K562 (cell line): ENCODE results near the gene NCF2. TPM values are rescaled to one million over a fixed set of nuclear protein-coding genes. Genes with fewer than 3 reads are reported as not detected.

Experiments used
- BRD4 ChIP-seq: fragments of 200-600 bp; sonication (generic); IDR thresholded peaks from 2 replicates; pipeline ENCODE4 v1.6.1; 2017; ENCODE audit warnings: inconsistent platforms
- CBX2 ChIP-seq: fragments of 200-600 bp; sonication (generic); IDR thresholded peaks from one replicate; pipeline ENCODE4 v1.6.1; 2012; ENCODE audit warnings: mild to moderate bottlenecking, low read length, inconsistent platforms; ENCODE audit not compliant: insufficient read depth, poor library complexity, severe bottlenecking
- CCAR2 ChIP-seq: fragments of 200-400 bp; formaldehyde crosslinking; IDR thresholded peaks from 2 replicates; pipeline ENCODE4 v1.6.1; 2017; ENCODE audit warnings: mild to moderate bottlenecking, low read depth, low read length
- FOXK2 ChIP-seq, 2 experiments: fragments of 450-650 bp; IDR thresholded peaks in 1 of 2; conservative IDR thresholded peaks in 1 of 2; 2 replicates each; pipeline ENCODE4 v1.6.1; 2016; ENCODE audit warnings: low read depth in 2 of 2, mild to moderate bottlenecking in 1 of 2
- GABPB2 ChIP-seq: fragments of 250-450 bp; sonication (Bioruptor Pico); conservative IDR thresholded peaks from 2 replicates; pipeline ENCODE4 v1.5.1; 2021; ENCODE audit warnings: mild to moderate bottlenecking
- GATA2 ChIP-seq: sonication (generic); formaldehyde crosslinking; IDR thresholded peaks from 2 replicates; pipeline ENCODE4 v1.4.0; 2020; ENCODE audit warnings: mild to moderate bottlenecking, missing genetic modification reagents
- MYBL2 ChIP-seq, 2 experiments: fragments of 450-650 bp in 1 of 2; sonication (generic) in 1 of 2; formaldehyde crosslinking in 1 of 2; IDR thresholded peaks; 2 replicates each; pipeline versions ENCODE4 v1.6.1 to v1.8.1; 2017 to 2022; ENCODE audit warnings: borderline replicate concordance in 1 of 2, inconsistent platforms in 1 of 2, low read depth in 1 of 2, mild to moderate bottlenecking in 1 of 2, missing genetic modification reagents in 1 of 2, moderate library complexity in 1 of 2
- NCOA2 ChIP-seq, 2 experiments: fragments of 450-650 bp; IDR thresholded peaks; 2 replicates each; pipeline ENCODE4 v1.6.1; 2018; ENCODE audit warnings: mild to moderate bottlenecking in 2 of 2, moderate library complexity in 1 of 2; ENCODE audit not compliant: partially characterized antibody in 2 of 2
- TAF1 ChIP-seq: IDR thresholded peaks from 2 replicates; pipeline ENCODE4 v1.6.1; 2011; ENCODE audit warnings: mild to moderate bottlenecking, low read length, moderate library complexity; ENCODE audit not compliant: insufficient read depth, control insufficient read depth, severe bottlenecking; ENCODE audit errors: extremely low read depth
- ZFX ChIP-seq: sonication (generic); formaldehyde crosslinking; IDR thresholded peaks from 2 replicates; pipeline ENCODE4 v1.8.0; 2022; ENCODE audit warnings: mild to moderate bottlenecking, missing genetic modification reagents, moderate library complexity
- ZNF143 ChIP-seq: sonication (generic); formaldehyde crosslinking; IDR thresholded peaks from 2 replicates; pipeline ENCODE4 v1.9.0; 2022; ENCODE audit warnings: mild to moderate bottlenecking, missing genetic modification reagents
- ZNF436 ChIP-seq: fragments of 250-450, 450-650 bp; sonication (Bioruptor Pico); formaldehyde crosslinking; IDR thresholded peaks from 2 replicates; pipeline ENCODE4 v1.7.0; 2020; ENCODE audit warnings: mild to moderate bottlenecking
- polyA plus RNA-seq, 8 experiments: library from polyadenylated mRNA; depleted of rRNA in 4 of 8; stranded (reverse) in 5 of 8; unstranded in 3 of 8; fragments of >200 nt; fragmentation: Nextera tagmentation in 2 of 8; fragmentation: Illumina TruSeq in 1 of 8; extraction: Ambion mirVana in 2 of 8; extraction: Trizol in 1 of 8; gene quantifications; 2 replicates each; pipeline versions ENCODE4 v1.2.1 to v1.2.3, GENCODE V29; 2011 to 2014; ENCODE audit warnings: inconsistent platforms in 1 of 8, missing spikeins in 1 of 8
- total RNA-seq, 7 experiments: library from RNA; depleted of rRNA in 6 of 7; stranded (reverse); fragments of >200 nt in 6 of 7; fragmentation: Illumina TruSeq in 2 of 7; extraction: Trizol in 2 of 7; gene quantifications; 2 replicates each; pipeline versions ENCODE4 v1.2.1 to v1.2.3, GENCODE V29; 2011 to 2021; ENCODE audit warnings: low replicate concordance in 1 of 7
- TF ChIP-seq, protein P1 (sequence below), 2 experiments: fragments of 450-650 bp in 1 of 2; sonication (generic) in 1 of 2; formaldehyde crosslinking in 1 of 2; IDR thresholded peaks in 1 of 2; conservative IDR thresholded peaks in 1 of 2; 2 replicates each; pipeline versions ENCODE4 v1.6.1 to v1.8.1; 2016 to 2023; ENCODE audit warnings: mild to moderate bottlenecking in 2 of 2, moderate library complexity in 2 of 2, inconsistent platforms in 1 of 2, missing genetic modification reagents in 1 of 2
- TF ChIP-seq, protein P2 (sequence below): sonication (generic); formaldehyde crosslinking; IDR thresholded peaks from 2 replicates; pipeline ENCODE4 v1.8.0; 2023; ENCODE audit warnings: mild to moderate bottlenecking, missing genetic modification reagents
- TF ChIP-seq, protein P3 (sequence below): fragments of 250-450 bp; sonication (Bioruptor Pico); IDR thresholded peaks from 2 replicates; pipeline ENCODE4 v1.8.0; 2022; ENCODE audit warnings: inconsistent platforms
- TF ChIP-seq, protein P4 (sequence below): sonication (generic); formaldehyde crosslinking; IDR thresholded peaks from 2 replicates; pipeline ENCODE4 v1.8.1; 2022; ENCODE audit warnings: missing genetic modification reagents
- TF ChIP-seq, protein P5 (sequence below): fragments of 250-450 bp; sonication (Bioruptor Pico); IDR thresholded peaks from 2 replicates; pipeline ENCODE4 v1.4.0; 2020; ENCODE audit warnings: mild to moderate bottlenecking, moderate library complexity, borderline replicate concordance

Gene NCF2
- total and polyA plus RNA-seq, 9 of the 15 experiments (the other 6 are each of a cell fraction or from before 2014, with no cell fraction given) = 0.07 to 0.54 (median 0.16) TPM; not detected in 3

DNA sequence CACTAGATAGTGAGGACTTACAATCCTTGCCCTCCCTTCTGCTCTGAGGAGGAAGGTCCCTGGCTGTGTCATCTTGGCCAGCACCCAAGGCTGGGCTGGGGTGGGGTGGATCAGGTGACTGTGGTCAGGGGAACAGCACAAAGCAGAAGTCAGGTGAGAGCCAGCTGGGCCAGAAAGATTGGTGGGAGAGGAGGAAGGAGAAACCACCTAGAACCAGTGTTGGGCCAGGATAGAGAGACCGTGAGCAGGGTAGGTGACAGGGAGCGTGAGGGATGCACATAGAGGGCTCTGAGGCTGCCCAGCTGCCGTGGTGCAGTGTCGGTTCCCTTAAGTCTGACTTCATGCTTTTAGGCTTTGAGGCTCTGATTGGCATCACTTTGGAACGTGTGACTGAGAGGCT, 22.7 kb downstream of the NCF2 start (continued):
- TF ChIP-seq, protein P1, sequence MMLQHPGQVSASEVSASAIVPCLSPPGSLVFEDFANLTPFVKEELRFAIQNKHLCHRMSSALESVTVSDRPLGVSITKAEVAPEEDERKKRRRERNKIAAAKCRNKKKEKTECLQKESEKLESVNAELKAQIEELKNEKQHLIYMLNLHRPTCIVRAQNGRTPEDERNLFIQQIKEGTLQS (IDR thresholded peaks at IDR 0.05) = 0 out of 2 replicates have a peak, but pooled peaks have one; percentile 6
- TF ChIP-seq, protein P1 (CRISPR knock-in tag; conservative IDR thresholded peaks at IDR 0.05) = no peak
- TF ChIP-seq BRD4 = no peak
- TF ChIP-seq GABPB2 (CRISPR knock-in tag) = no peak
- peak; percentile 25; the same call in 1 of the 2 replicates for TF ChIP-seq ZFX (CRISPR knock-in tag)
- TF ChIP-seq, protein P2, sequence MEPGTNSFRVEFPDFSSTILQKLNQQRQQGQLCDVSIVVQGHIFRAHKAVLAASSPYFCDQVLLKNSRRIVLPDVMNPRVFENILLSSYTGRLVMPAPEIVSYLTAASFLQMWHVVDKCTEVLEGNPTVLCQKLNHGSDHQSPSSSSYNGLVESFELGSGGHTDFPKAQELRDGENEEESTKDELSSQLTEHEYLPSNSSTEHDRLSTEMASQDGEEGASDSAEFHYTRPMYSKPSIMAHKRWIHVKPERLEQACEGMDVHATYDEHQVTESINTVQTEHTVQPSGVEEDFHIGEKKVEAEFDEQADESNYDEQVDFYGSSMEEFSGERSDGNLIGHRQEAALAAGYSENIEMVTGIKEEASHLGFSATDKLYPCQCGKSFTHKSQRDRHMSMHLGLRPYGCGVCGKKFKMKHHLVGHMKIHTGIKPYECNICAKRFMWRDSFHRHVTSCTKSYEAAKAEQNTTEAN (CRISPR knock-in tag) = no peak
- TF ChIP-seq ZNF436 (CRISPR knock-in tag) = no peak
- no peak for TF ChIP-seq CCAR2
- no peak for TF ChIP-seq CBX2
- TF ChIP-seq, protein P3, sequence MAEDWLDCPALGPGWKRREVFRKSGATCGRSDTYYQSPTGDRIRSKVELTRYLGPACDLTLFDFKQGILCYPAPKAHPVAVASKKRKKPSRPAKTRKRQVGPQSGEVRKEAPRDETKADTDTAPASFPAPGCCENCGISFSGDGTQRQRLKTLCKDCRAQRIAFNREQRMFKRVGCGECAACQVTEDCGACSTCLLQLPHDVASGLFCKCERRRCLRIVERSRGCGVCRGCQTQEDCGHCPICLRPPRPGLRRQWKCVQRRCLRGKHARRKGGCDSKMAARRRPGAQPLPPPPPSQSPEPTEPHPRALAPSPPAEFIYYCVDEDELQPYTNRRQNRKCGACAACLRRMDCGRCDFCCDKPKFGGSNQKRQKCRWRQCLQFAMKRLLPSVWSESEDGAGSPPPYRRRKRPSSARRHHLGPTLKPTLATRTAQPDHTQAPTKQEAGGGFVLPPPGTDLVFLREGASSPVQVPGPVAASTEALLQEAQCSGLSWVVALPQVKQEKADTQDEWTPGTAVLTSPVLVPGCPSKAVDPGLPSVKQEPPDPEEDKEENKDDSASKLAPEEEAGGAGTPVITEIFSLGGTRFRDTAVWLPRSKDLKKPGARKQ (CRISPR knock-in tag) = no peak
- no peak for TF ChIP-seq NCOA2 (IDR thresholded peaks at IDR 0.05; ENCODE audit: partially characterized antibody in 2 of 2)
- TF ChIP-seq MYBL2 (IDR thresholded peaks at IDR 0.05; ENCODE audit: low read depth) = no peak
- no peak for TF ChIP-seq MYBL2 (CRISPR knock-in tag; IDR thresholded peaks at IDR 0.05; ENCODE audit: borderline replicate concordance)
- peak; percentile 9 to 74; a peak in 1 of 4 replicates for TF ChIP-seq FOXK2 (conservative IDR thresholded peaks at IDR 0.05 in 1 of 2, IDR thresholded peaks at IDR 0.05 in 1 of 2; ENCODE audit: low read depth in 2 of 2)
- TF ChIP-seq, protein P4, sequence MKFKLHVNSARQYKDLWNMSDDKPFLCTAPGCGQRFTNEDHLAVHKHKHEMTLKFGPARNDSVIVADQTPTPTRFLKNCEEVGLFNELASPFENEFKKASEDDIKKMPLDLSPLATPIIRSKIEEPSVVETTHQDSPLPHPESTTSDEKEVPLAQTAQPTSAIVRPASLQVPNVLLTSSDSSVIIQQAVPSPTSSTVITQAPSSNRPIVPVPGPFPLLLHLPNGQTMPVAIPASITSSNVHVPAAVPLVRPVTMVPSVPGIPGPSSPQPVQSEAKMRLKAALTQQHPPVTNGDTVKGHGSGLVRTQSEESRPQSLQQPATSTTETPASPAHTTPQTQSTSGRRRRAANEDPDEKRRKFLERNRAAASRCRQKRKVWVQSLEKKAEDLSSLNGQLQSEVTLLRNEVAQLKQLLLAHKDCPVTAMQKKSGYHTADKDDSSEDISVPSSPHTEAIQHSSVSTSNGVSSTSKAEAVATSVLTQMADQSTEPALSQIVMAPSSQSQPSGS = no peak
- no peak for TF ChIP-seq GATA2
- no peak for TF ChIP-seq TAF1
- TF ChIP-seq ZNF143 (CRISPR knock-in tag) = no peak
- TF ChIP-seq, protein P5, sequence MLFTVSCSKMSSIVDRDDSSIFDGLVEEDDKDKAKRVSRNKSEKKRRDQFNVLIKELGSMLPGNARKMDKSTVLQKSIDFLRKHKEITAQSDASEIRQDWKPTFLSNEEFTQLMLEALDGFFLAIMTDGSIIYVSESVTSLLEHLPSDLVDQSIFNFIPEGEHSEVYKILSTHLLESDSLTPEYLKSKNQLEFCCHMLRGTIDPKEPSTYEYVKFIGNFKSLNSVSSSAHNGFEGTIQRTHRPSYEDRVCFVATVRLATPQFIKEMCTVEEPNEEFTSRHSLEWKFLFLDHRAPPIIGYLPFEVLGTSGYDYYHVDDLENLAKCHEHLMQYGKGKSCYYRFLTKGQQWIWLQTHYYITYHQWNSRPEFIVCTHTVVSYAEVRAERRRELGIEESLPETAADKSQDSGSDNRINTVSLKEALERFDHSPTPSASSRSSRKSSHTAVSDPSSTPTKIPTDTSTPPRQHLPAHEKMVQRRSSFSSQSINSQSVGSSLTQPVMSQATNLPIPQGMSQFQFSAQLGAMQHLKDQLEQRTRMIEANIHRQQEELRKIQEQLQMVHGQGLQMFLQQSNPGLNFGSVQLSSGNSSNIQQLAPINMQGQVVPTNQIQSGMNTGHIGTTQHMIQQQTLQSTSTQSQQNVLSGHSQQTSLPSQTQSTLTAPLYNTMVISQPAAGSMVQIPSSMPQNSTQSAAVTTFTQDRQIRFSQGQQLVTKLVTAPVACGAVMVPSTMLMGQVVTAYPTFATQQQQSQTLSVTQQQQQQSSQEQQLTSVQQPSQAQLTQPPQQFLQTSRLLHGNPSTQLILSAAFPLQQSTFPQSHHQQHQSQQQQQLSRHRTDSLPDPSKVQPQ = no peak
